ENCODE measurements around the gene JAG2.

The JAG2 gene

DNA sequence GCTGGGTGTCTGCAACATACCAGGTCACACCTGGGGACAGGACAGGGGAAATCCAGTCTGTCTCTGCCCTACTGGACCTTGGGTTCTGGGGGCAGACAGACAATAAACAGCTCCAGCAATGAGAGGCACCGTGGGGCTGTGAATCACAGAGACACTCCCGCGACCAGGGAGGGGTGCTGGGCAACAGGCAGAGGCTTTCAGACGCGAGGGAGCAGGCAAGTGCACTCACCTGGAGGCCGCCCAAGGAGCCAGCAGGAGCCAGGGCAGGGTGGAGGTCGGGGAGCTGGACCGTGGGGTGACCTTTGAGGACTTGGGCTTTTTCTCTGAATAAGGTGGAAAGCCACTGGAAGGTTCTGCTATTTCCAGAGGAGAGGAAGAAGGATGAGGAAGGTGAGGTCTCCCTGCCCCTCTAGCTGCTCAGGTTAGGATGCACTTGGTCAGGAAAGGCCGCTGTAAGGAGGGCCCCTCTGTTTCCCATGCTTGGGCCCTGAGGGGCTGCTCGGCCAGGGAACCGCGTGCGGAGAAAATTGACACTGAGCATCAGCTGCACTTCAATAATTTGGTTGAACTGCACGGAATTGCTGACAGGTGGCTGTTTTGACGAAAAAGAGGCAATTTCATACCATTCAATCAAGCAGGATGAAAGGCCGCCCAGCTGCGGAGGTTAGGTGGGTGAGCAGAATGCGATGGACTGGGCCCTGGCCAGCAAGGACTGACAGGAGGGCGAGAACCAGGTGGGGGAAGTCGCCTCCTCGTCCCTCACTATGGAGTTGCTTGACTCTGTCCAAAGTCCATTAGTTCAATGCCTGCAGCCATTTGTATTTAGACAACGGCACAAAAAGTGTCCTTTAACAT, 42.2 kb downstream of the JAG2 start:
- H3K9ac ChIP-seq (ENCODE audit: low read depth, low read length), result no peak overlapping the region
- H3K36me3 ChIP-seq (ENCODE audit: insufficient read depth, low read length), result no peaks in the 10 kb centered on the region
- no peak for TF ChIP-seq EZH2 (IDR thresholded peaks at IDR 0.05; ENCODE audit: borderline replicate concordance, low read depth, low read length, severe bottlenecking)
- no peak for TF ChIP-seq CTCF (IDR thresholded peaks at IDR 0.05; ENCODE audit: borderline replicate concordance, extremely low read depth, low read length, poor library complexity, severe bottlenecking)
- H2AFZ ChIP-seq (ENCODE audit: low read depth, low read length), result no peak overlapping the region
- no peaks in the 10 kb centered on the region for H4K20me1 ChIP-seq (ENCODE audit: insufficient read depth, low read length)
- ATAC-seq (ENCODE audit: insufficient read depth, low read depth), result no peak
- no peaks in the 10 kb centered on the region for H3K79me2 ChIP-seq (ENCODE audit: insufficient read depth, low read length)
- no peaks in the 10 kb centered on the region for H3K4me1 ChIP-seq (ENCODE audit: insufficient read depth, low read length)
- peaks cover 13% of the 10 kb centered on the region for H3K9me3 ChIP-seq (ENCODE audit: insufficient read depth, low read length, severe bottlenecking)
- H3K4me2 ChIP-seq (ENCODE audit: insufficient read depth, low read length), result no peak overlapping the region
- no peak overlapping the region for H3K27ac ChIP-seq (ENCODE audit: low read length)
- DNase-seq, result no peak
- H3K27me3 ChIP-seq (ENCODE audit: insufficient read depth, low read length, poor library complexity), result peaks cover 15% of the 10 kb centered on the region
- no peak overlapping the region for H3K4me3 ChIP-seq (ENCODE audit: low read depth in 1 of 2, low read length in 2 of 2)

DNA sequence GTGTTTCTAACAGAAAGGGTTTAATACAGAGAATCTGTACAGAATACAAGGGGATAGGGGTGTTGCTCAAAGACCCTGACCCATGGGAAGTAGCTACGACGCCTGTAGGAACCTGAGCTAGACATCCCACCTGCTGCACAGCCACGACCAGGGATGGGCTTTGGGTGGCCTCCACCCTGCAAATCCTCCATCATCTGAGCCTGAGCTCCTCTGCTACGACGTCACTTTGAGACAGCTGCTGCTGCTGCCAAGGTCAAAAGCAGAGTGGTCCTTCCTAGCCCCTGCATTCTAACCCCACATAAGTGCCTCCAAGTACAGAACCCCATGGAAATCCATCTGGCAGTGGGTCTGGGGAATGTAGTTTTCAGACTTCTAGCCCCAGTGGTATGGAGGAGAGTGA, 43.8 kb downstream of the JAG2 start:
- TF ChIP-seq EZH2 (IDR thresholded peaks at IDR 0.05; ENCODE audit: borderline replicate concordance, low read depth, low read length, severe bottlenecking) (no peak), CTCF (IDR thresholded peaks at IDR 0.05; ENCODE audit: borderline replicate concordance, extremely low read depth, low read length, poor library complexity, severe bottlenecking) (no peak)
- Histone ChIP-seq H3K9me3 (ENCODE audit: insufficient read depth, low read length, severe bottlenecking) (peaks cover 11% of the 10 kb centered on the region), H3K79me2 (ENCODE audit: insufficient read depth, low read length) (no peaks in the 10 kb centered on the region), H3K27me3 (ENCODE audit: insufficient read depth, low read length, poor library complexity) (peaks cover 15% of the 10 kb centered on the region), H4K20me1 (ENCODE audit: insufficient read depth, low read length) (no peaks in the 10 kb centered on the region), H2AFZ (ENCODE audit: low read depth, low read length) (no peak overlapping the region), H3K9ac (ENCODE audit: low read depth, low read length) (no peak overlapping the region), H3K36me3 (ENCODE audit: insufficient read depth, low read length) (no peaks in the 10 kb centered on the region), H3K4me2 (ENCODE audit: insufficient read depth, low read length) (no peak overlapping the region), H3K4me3 (ENCODE audit: low read depth in 1 of 2, low read length in 2 of 2) (no peak overlapping the region), H3K4me1 (ENCODE audit: insufficient read depth, low read length) (no peaks in the 10 kb centered on the region), H3K27ac (ENCODE audit: low read length) (no peak overlapping the region)
- ATAC-seq (ENCODE audit: insufficient read depth, low read depth) (no peak), DNase-seq (no peak)

DNA sequence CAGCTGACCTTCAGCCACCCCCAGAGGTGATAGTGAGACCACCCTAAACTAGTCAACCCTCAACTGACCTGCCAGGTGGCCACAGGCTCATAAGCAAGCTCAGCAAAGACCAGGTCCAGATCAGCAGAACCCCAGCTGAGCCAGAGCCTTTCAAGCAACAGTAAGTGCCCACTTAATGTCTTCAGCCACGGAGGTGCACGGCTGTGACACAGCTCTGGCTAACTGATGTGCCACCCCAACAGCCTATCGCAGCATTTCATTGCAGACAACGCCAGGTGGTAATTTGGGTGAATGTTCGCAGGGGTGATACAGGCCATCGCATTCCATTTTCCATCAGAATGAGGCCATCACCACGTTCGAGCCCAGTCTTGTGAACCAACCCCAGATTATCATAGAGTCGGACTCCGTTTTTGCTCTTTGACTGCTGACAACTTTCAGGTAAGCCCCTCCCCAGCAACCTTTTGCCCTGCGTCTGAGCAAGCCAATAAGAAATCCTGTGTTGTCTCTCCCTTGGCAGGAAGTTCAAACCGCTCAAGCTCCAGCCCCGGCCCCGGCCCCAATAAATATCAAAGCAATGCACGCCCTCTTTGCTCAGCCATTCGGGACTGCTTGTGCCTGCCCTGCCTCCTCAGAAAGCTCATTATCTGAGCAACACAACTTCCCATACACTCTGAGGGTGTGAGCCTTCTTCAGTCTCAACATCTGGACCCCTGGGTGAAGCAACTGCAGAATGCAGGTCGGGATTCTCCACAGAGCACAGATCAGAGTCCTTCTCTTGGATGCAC, 44.4 kb downstream of the JAG2 start:
- Histone ChIP-seq H3K9ac (ENCODE audit: low read depth, low read length) (no peak overlapping the region), H4K20me1 (ENCODE audit: insufficient read depth, low read length) (no peaks in the 10 kb centered on the region), H3K4me1 (ENCODE audit: insufficient read depth, low read length) (no peaks in the 10 kb centered on the region), H3K4me2 (ENCODE audit: insufficient read depth, low read length) (no peak overlapping the region), H3K27me3 (ENCODE audit: insufficient read depth, low read length, poor library complexity) (peaks cover 15% of the 10 kb centered on the region), H3K27ac (ENCODE audit: low read length) (no peak overlapping the region), H3K9me3 (ENCODE audit: insufficient read depth, low read length, severe bottlenecking) (peaks cover 11% of the 10 kb centered on the region), H3K36me3 (ENCODE audit: insufficient read depth, low read length) (no peaks in the 10 kb centered on the region), H3K4me3 (ENCODE audit: low read depth in 1 of 2, low read length in 2 of 2) (no peak overlapping the region), H3K79me2 (ENCODE audit: insufficient read depth, low read length) (no peaks in the 10 kb centered on the region), H2AFZ (ENCODE audit: low read depth, low read length) (no peak overlapping the region)
- ATAC-seq (ENCODE audit: insufficient read depth, low read depth) (peak; percentile 37; the same call in 1 of the 3 replicates), DNase-seq (no peak)
- TF ChIP-seq EZH2 (IDR thresholded peaks at IDR 0.05; ENCODE audit: borderline replicate concordance, low read depth, low read length, severe bottlenecking), result no peak
- no peak for TF ChIP-seq CTCF (IDR thresholded peaks at IDR 0.05; ENCODE audit: borderline replicate concordance, extremely low read depth, low read length, poor library complexity, severe bottlenecking)

Measured in DND-41 (cell line).